K562 (cell line): ENCODE results near the gene SLC7A6. TPM values are rescaled to one million over a fixed set of nuclear protein-coding genes. Genes with fewer than 3 reads are reported as not detected.

ENCODE experiments used
- ATAC-seq: fragments of 200-7000 bp; cut with Tn5 transposase; 3 replicates; pipeline ENCODE4 v1.9.1; 2020; ENCODE audit warnings: moderate library complexity
- BruUV-seq: library from RNA; stranded (reverse); fragments of 400-500 nt; replicated peaks from 2 replicates; lab custom pipeline; 2021; lab: Mats Ljungman, UMichigan
- CTCF ChIA-PET: fragments of 300-600 bp; formaldehyde crosslinking; extraction: SDS; loops from one replicate; lab custom pipeline; 2021; ENCODE audit warnings: low intra/inter-chr PET ratio; lab: Yijun Ruan, JAX
- POLR2A ChIA-PET: fragments of 300-600, 350-650 bp; sonication (Branson Sonifier 250); formaldehyde crosslinking; extraction: SDS; loops from one replicate; lab custom pipeline; 2021; ENCODE audit warnings: antibody characterized with exemption, inconsistent platforms; lab: Yijun Ruan, JAX
- DNase-seq, 4 experiments: peaks; one replicate each; pipeline versions ENCODE4 v3.0.0 to v3.0.0-alpha.2; 2011 to 2018; ENCODE audit warnings: low spot score in 3 of 4, mixed read lengths in 3 of 4; ENCODE audit errors: extremely low read depth in 1 of 4
- FAIRE-seq: peaks from 2 replicates; lab custom pipeline; 2011; peaks lifted over from hg19 to GRCh38; lab: Jason Lieb, UNC
- H2AFZ ChIP-seq: 2 replicates; pipeline ENCODE4 v1.6.0; 2011; ENCODE audit warnings: low read depth, low read length, control low read depth, inconsistent platforms
- H3K27ac ChIP-seq: fragments of 200-600 bp; 3 replicates; pipeline ENCODE4 v1.8.0; 2011; ENCODE audit warnings: low read depth, mild to moderate bottlenecking, control low read depth, inconsistent platforms, low read length, moderate library complexity, mixed read lengths; ENCODE audit errors: extremely low read depth
- H3K27me3 ChIP-seq, 2 experiments: fragments of 300-600 bp in 1 of 2; 2 replicates in 1 of 2; 3 replicates in 1 of 2; pipeline versions ENCODE4 v1.6.0 to v1.8.0; 2011; ENCODE audit warnings: inconsistent platforms in 2 of 2, low read length in 2 of 2, mild to moderate bottlenecking in 1 of 2, mixed read lengths in 1 of 2, moderate library complexity in 1 of 2; ENCODE audit not compliant: control insufficient read depth in 2 of 2, insufficient read depth in 2 of 2
- H3K36me3 ChIP-seq: fragments of 300-600 bp; 3 replicates; pipeline ENCODE4 v1.8.0; 2011; ENCODE audit warnings: mild to moderate bottlenecking, low read length, inconsistent platforms; ENCODE audit not compliant: control insufficient read depth, insufficient read depth
- H3K4me1 ChIP-seq, 2 experiments: fragments of 200-600 bp in 1 of 2; replicated peaks in 1 of 2; 2 replicates in 1 of 2; 3 replicates in 1 of 2; pipeline versions ENCODE4 v1.5.1 to v1.8.0; 2011; ENCODE audit warnings: inconsistent platforms in 2 of 2, low read length in 2 of 2, mild to moderate bottlenecking in 1 of 2, mixed read lengths in 1 of 2, moderate library complexity in 1 of 2; ENCODE audit not compliant: control insufficient read depth in 2 of 2, insufficient read depth in 2 of 2
- H3K4me2 ChIP-seq: 2 replicates; pipeline ENCODE4 v1.6.1; 2011; ENCODE audit warnings: low read length, control low read depth, inconsistent platforms, mixed read lengths; ENCODE audit not compliant: insufficient read depth
- H3K4me3 ChIP-seq: fragments of 200-600 bp; sonication (generic), shearing (Covaris generic); 2 replicates; pipeline ENCODE4 v1.5.1; 2016; ENCODE audit warnings: control low read depth, inconsistent platforms
- H3K79me2 ChIP-seq: fragments of 200-600 bp; 3 replicates; pipeline ENCODE4 v1.8.0; 2011; ENCODE audit warnings: low read length, inconsistent platforms; ENCODE audit not compliant: control insufficient read depth, insufficient read depth
- H3K9ac ChIP-seq, 2 experiments: 2 replicates each; pipeline versions ENCODE4 v1.6.0 to v1.6.1; 2011; ENCODE audit warnings: low read depth in 2 of 2, low read length in 2 of 2, control low read depth in 1 of 2, inconsistent platforms in 1 of 2, mild to moderate bottlenecking in 1 of 2, mixed read lengths in 1 of 2; ENCODE audit not compliant: insufficient read depth in 1 of 2
- H3K9me1 ChIP-seq: one replicate; pipeline ENCODE4 v1.6.0; 2011; ENCODE audit warnings: inconsistent platforms, mild to moderate bottlenecking, low read length, moderate library complexity; ENCODE audit not compliant: control insufficient read depth, insufficient read depth
- H3K9me3 ChIP-seq: replicated peaks from 2 replicates; pipeline ENCODE4 v1.5.1; 2011; ENCODE audit warnings: low read depth, low read length, inconsistent platforms; ENCODE audit not compliant: control insufficient read depth, insufficient read depth
- H4K20me1 ChIP-seq: replicated peaks from 2 replicates; pipeline ENCODE4 v1.6.1; 2011; ENCODE audit warnings: low read length, inconsistent platforms, mixed read lengths; ENCODE audit not compliant: control insufficient read depth, insufficient read depth
- DNMT1 ChIP-seq: fragments of 450-650 bp; IDR thresholded peaks from 2 replicates; pipeline ENCODE4 v1.6.1; 2016; ENCODE audit warnings: antibody characterized with exemption, mild to moderate bottlenecking
- HDAC8 ChIP-seq: fragments of 450-650 bp; IDR thresholded peaks from 2 replicates; pipeline ENCODE4 v1.6.1; 2016; ENCODE audit warnings: mild to moderate bottlenecking, missing genetic modification characterization, moderate library complexity, missing compliant biosample characterization
- HMG20A ChIP-seq: fragments of 450-650 bp; formaldehyde crosslinking; conservative IDR thresholded peaks from 2 replicates; pipeline ENCODE4 v1.4.0; 2020; ENCODE audit warnings: mild to moderate bottlenecking, mixed read lengths
- HOMEZ ChIP-seq: fragments of 250-450 bp; sonication (Bioruptor Pico); IDR thresholded peaks from 2 replicates; pipeline ENCODE4 v1.4.0; 2020; ENCODE audit warnings: mild to moderate bottlenecking, moderate library complexity
- JUN ChIP-seq, 2 experiments: sonication (generic) in 1 of 2; formaldehyde crosslinking in 1 of 2; IDR thresholded peaks; 2 replicates each; pipeline versions ENCODE4 v1.6.1 to v1.8.0; 2012 to 2022; ENCODE audit warnings: borderline replicate concordance in 2 of 2, mild to moderate bottlenecking in 2 of 2, improper control_type of control experiment in 1 of 2, low read depth in 1 of 2, low read length in 1 of 2, missing genetic modification reagents in 1 of 2
- KLF16 ChIP-seq: IDR thresholded peaks from 2 replicates; pipeline ENCODE4 v1.6.1; 2016; ENCODE audit warnings: antibody characterized with exemption
- SMARCB1 ChIP-seq: IDR thresholded peaks from 2 replicates; pipeline ENCODE4 v1.6.1; 2011; ENCODE audit warnings: improper control_type of control experiment, low read depth; ENCODE audit not compliant: insufficient read length
- SNIP1 ChIP-seq: fragments of 450-650 bp; IDR thresholded peaks from 2 replicates; pipeline ENCODE4 v1.7.1; 2017; ENCODE audit warnings: low read depth, mild to moderate bottlenecking
- SRSF3 ChIP-seq: fragments of 200-400 bp; formaldehyde crosslinking; IDR thresholded peaks from 2 replicates; pipeline ENCODE4 v1.6.1; 2016; ENCODE audit warnings: mild to moderate bottlenecking, low read length, moderate library complexity; ENCODE audit not compliant: insufficient read depth
- ZBED1 ChIP-seq: IDR thresholded peaks from 2 replicates; pipeline ENCODE4 v1.6.1; 2014
- ZEB2 ChIP-seq: fragments of 450-650 bp; IDR thresholded peaks from 2 replicates; pipeline ENCODE4 v1.6.1; 2016
- ZFP91 ChIP-seq: sonication (generic); formaldehyde crosslinking; IDR thresholded peaks from 2 replicates; pipeline ENCODE4 v1.8.0; 2022; ENCODE audit warnings: mild to moderate bottlenecking, missing genetic modification reagents
- ZFX ChIP-seq: sonication (generic); formaldehyde crosslinking; IDR thresholded peaks from 2 replicates; pipeline ENCODE4 v1.8.0; 2022; ENCODE audit warnings: mild to moderate bottlenecking, missing genetic modification reagents, moderate library complexity
- ZNF174 ChIP-seq: fragments of 250-450 bp; sonication (Bioruptor Pico); IDR thresholded peaks from 2 replicates; pipeline ENCODE4 v1.4.0; 2020; ENCODE audit warnings: mild to moderate bottlenecking
- ZNF75A ChIP-seq: fragments of 450-650 bp; formaldehyde crosslinking; IDR thresholded peaks from 2 replicates; pipeline ENCODE4 v1.4.0; 2020; ENCODE audit warnings: mild to moderate bottlenecking
- ZNF79 ChIP-seq: fragments of 250-450 bp; sonication (Bioruptor Pico); IDR thresholded peaks from 2 replicates; pipeline ENCODE4 v1.4.0; 2020; ENCODE audit warnings: low read depth, mild to moderate bottlenecking, moderate library complexity
- WGBS: fragments of 100-300 bp; shearing (Covaris generic); methylation state at CpG from one replicate; pipeline ENCODE4 v1.1.6; 2016; ENCODE audit warnings: low coverage, mixed read lengths; ENCODE audit not compliant: insufficient coverage; ENCODE audit errors: missing lambda C conversion rate; 5-methylcytosine and 5-hydroxymethylcytosine counted together
- in situ Hi-C: fragments of 300-500 bp; cut with MboI; formaldehyde crosslinking; loops from 4 replicates; pipeline ENCODE4 v1.15.0; 2018; ENCODE audit warnings: inconsistent platforms, mixed read lengths
- intact Hi-C: fragments of 100-400 bp; cut with micrococcal nuclease; formaldehyde crosslinking; loops from 2 replicates; pipeline ENCODE4 v1.14.2; 2022
- polyA plus RNA-seq, 8 experiments: library from polyadenylated mRNA; depleted of rRNA in 4 of 8; stranded (reverse) in 5 of 8; unstranded in 3 of 8; fragments of >200 nt; fragmentation: Nextera tagmentation in 2 of 8; fragmentation: Illumina TruSeq in 1 of 8; extraction: Ambion mirVana in 2 of 8; extraction: Trizol in 1 of 8; gene quantifications; 2 replicates each; pipeline versions ENCODE4 v1.2.1 to v1.2.3, GENCODE V29; 2011 to 2014; ENCODE audit warnings: inconsistent platforms in 1 of 8, missing spikeins in 1 of 8
- total RNA-seq, 7 experiments: library from RNA; depleted of rRNA in 6 of 7; stranded (reverse); fragments of >200 nt in 6 of 7; fragmentation: Illumina TruSeq in 2 of 7; extraction: Trizol in 2 of 7; gene quantifications; 2 replicates each; pipeline versions ENCODE4 v1.2.1 to v1.2.3, GENCODE V29; 2011 to 2021; ENCODE audit warnings: low replicate concordance in 1 of 7
- TF ChIP-seq, protein P1 (sequence below): fragments of 450-650 bp; formaldehyde crosslinking; IDR thresholded peaks from 2 replicates; pipeline ENCODE4 v1.4.0; 2022; ENCODE audit warnings: mild to moderate bottlenecking, moderate library complexity

Gene SLC7A6
- total and polyA plus RNA-seq, 9 of the 15 experiments (the other 6 are each of a cell fraction or from before 2014, with no cell fraction given) = 12.6 to 60.1 (median 29.8) TPM

DNA sequence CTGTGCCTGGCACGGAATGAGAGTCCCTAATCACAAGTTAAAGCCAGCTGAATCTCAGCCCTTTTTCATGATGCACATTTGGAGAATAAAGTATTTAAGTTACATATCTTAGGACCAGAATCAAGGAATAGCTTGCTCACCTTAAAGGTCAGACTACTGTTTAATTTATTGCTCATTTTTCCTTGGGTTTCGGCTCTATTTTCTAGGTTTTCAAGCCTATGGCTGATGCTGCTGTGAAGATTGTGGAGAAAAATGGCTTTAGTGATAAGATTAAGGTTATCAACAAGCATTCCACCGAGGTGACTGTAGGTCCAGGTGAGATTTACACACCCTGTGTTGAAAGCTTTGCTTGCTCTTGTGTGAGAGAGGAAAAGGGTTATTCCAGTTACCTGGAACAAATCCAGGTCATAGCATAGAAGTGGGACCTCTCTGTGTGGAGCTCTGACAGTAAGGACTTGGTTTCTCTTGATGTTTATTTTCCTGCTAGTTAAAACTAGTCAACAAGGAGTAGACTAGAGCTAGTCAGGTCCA, 64.6 kb downstream of the SLC7A6 start:
- in situ Hi-C loops = loop anchor here (5.0 kb wide), 1 partner anchor 67 kb away; the partner anchor contains the start of gene SLC7A6
- H3K9me3 ChIP-seq = no peaks in the 10 kb centered on the region
- no peaks in the 10 kb centered on the region for H3K4me1 ChIP-seq
- POLR2A ChIA-PET = interaction anchor here (1.6 to 3.1 kb wide), 3 partner anchors 10 to 67 kb away, joined by 4 to 12 read pairs (median 9); partner anchors contain the start of gene SLC7A6
- peaks cover 79% of the 10 kb centered on the region for H3K36me3 ChIP-seq
- FAIRE-seq = no peak
- BruUV-seq = no TSS peak
- H3K27me3 ChIP-seq = no peaks in the 10 kb centered on the region
- intact Hi-C loops = loop anchor here (1.0 kb wide), 1 partner anchor 68 kb away; no protein-coding TSS in a partner anchor
- DNase-seq = no peak
- no peak overlapping the region for H3K4me3 ChIP-seq
- TF ChIP-seq ZFX (CRISPR knock-in tag) (no peak), SRSF3 (no peak), HDAC8 (no peak), SNIP1 (no peak), HOMEZ (CRISPR knock-in tag) (no peak), ZEB2 (no peak), SMARCB1 (no peak), ZFP91 (0 out of 2 replicates have a peak, but pooled peaks have one; percentile 30), JUN (IDR thresholded peaks at IDR 0.05; ENCODE audit: borderline replicate concordance, low read depth, low read length) (no peak), JUN (CRISPR knock-in tag; IDR thresholded peaks at IDR 0.05; ENCODE audit: borderline replicate concordance) (no peak), KLF16 (no peak), ZBED1 (0 out of 2 replicates have a peak, but pooled peaks have one; percentile 2), ZNF174 (CRISPR knock-in tag) (no peak), ZNF79 (CRISPR knock-in tag) (no peak), HMG20A (CRISPR knock-in tag) (no peak), ZNF75A (CRISPR knock-in tag) (no peak), DNMT1 (no peak)
- TF ChIP-seq, protein P1, sequence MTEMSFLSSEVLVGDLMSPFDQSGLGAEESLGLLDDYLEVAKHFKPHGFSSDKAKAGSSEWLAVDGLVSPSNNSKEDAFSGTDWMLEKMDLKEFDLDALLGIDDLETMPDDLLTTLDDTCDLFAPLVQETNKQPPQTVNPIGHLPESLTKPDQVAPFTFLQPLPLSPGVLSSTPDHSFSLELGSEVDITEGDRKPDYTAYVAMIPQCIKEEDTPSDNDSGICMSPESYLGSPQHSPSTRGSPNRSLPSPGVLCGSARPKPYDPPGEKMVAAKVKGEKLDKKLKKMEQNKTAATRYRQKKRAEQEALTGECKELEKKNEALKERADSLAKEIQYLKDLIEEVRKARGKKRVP (CRISPR knock-in tag) = no peak
- H4K20me1 ChIP-seq = no peaks in the 10 kb centered on the region
- WGBS = 51% methylated on average over 3 of the region's 3 CpGs
- 0 out of 3 replicates have a peak, but pooled peaks cover 2% of the 10 kb centered on the region for H3K79me2 ChIP-seq
- CTCF ChIA-PET = interaction anchor here (0.7 to 4.8 kb wide), 3 partner anchors 66 to 512 kb away, joined by 3 to 73 read pairs (median 7); partner anchors contain the start of gene SLC7A6
- no peak overlapping the region for H3K4me2 ChIP-seq
- no peak for ATAC-seq
- H3K27ac ChIP-seq = no peak overlapping the region
- no peak overlapping the region for H2AFZ ChIP-seq
- no peak overlapping the region for H3K9ac ChIP-seq
- H3K9me1 ChIP-seq = no peaks in the 10 kb centered on the region
